ENCODE measurements around the gene UNC119B. TPM values are rescaled to one million over a fixed set of nuclear protein-coding genes. Genes with fewer than 3 reads are reported as not detected.

The UNC119B gene
- total RNA-seq, 1 experiment from 2014 or later: 50.4 TPM

GRCh38 chr12:120735181-120735580 is 24.9 kb downstream of the UNC119B start:
- ChIA-PET POLR2A (ENCODE audit: low non-redundant PET) (no interaction called here), CTCF (no interaction called here)
- no TSS peak for BruUV-seq (replicated peaks)
- no peaks in the 10 kb centered on the region for H3K36me3 ChIP-seq (ENCODE audit: insufficient read depth, low read length, poor library complexity, severe bottlenecking)
- no peaks in the 10 kb centered on the region for H3K9me3 ChIP-seq (ENCODE audit: low read depth, low read length, poor library complexity, severe bottlenecking)
- no peak overlapping the region for H3K4me3 ChIP-seq (ENCODE audit: low read depth, low read length, poor library complexity, severe bottlenecking)
- no peaks in the 10 kb centered on the region for H3K4me1 ChIP-seq (ENCODE audit: insufficient read depth, low read length, poor library complexity, severe bottlenecking)
- DNase-seq (ENCODE audit: low spot score): no peak
- H3K27me3 ChIP-seq (replicated peaks; ENCODE audit: insufficient read depth, low read depth, low read length, poor library complexity): no peaks in the 10 kb centered on the region
- intact Hi-C loops (cut with micrococcal nuclease; ENCODE audit: unreplicated experiment): no loop called here
- no peak overlapping the region for H3K27ac ChIP-seq (ENCODE audit: low read depth, low read length, poor library complexity, severe bottlenecking)
- TF ChIP-seq CTCF (conservative IDR thresholded peaks at IDR 0.05; ENCODE audit: low read depth, low read length) (no peak), EZH2 (IDR thresholded peaks at IDR 0.05; ENCODE audit: borderline replicate concordance, low read depth, low read length, poor library complexity, severe bottlenecking) (no peak)

- no peak overlapping the region for H3K4me3 ChIP-seq (ENCODE audit: low read depth, low read length, poor library complexity, severe bottlenecking)
- intact Hi-C loops (cut with micrococcal nuclease; ENCODE audit: unreplicated experiment): no loop called here
- CTCF ChIA-PET: no interaction called here
Observed at GRCh38 chr12:120736404-120737331, 26.4 kb downstream of the UNC119B start.

GRCh38 chr12:120737557-120738251 is 27.4 kb downstream of the UNC119B start:
- intact Hi-C loops (cut with micrococcal nuclease; ENCODE audit: unreplicated experiment): no loop called here

More at GRCh38 chr12:120736404-120737331, 26.4 kb downstream of the UNC119B start:
- Histone ChIP-seq H3K4me1 (ENCODE audit: insufficient read depth, low read length, poor library complexity, severe bottlenecking) (no peaks in the 10 kb centered on the region), H3K36me3 (ENCODE audit: insufficient read depth, low read length, poor library complexity, severe bottlenecking) (no peaks in the 10 kb centered on the region), H3K27ac (ENCODE audit: low read depth, low read length, poor library complexity, severe bottlenecking) (no peak overlapping the region), H3K9me3 (ENCODE audit: low read depth, low read length, poor library complexity, severe bottlenecking) (no peaks in the 10 kb centered on the region), H3K27me3 (replicated peaks; ENCODE audit: insufficient read depth, low read depth, low read length, poor library complexity) (no peaks in the 10 kb centered on the region)
- DNase-seq (ENCODE audit: low spot score): no peak
- TF ChIP-seq CTCF (conservative IDR thresholded peaks at IDR 0.05; ENCODE audit: low read depth, low read length) (no peak), EZH2 (IDR thresholded peaks at IDR 0.05; ENCODE audit: borderline replicate concordance, low read depth, low read length, poor library complexity, severe bottlenecking) (no peak)
- POLR2A ChIA-PET (ENCODE audit: low non-redundant PET): no interaction called here
- no TSS peak for BruUV-seq (replicated peaks)

More at GRCh38 chr12:120737557-120738251, 27.4 kb downstream of the UNC119B start:
- Histone ChIP-seq H3K36me3 (ENCODE audit: insufficient read depth, low read length, poor library complexity, severe bottlenecking) (no peaks in the 10 kb centered on the region), H3K4me1 (ENCODE audit: insufficient read depth, low read length, poor library complexity, severe bottlenecking) (no peaks in the 10 kb centered on the region), H3K9me3 (ENCODE audit: low read depth, low read length, poor library complexity, severe bottlenecking) (no peaks in the 10 kb centered on the region), H3K4me3 (ENCODE audit: low read depth, low read length, poor library complexity, severe bottlenecking) (no peak overlapping the region), H3K27ac (ENCODE audit: low read depth, low read length, poor library complexity, severe bottlenecking) (no peak overlapping the region), H3K27me3 (replicated peaks; ENCODE audit: insufficient read depth, low read depth, low read length, poor library complexity) (no peaks in the 10 kb centered on the region)
- TF ChIP-seq CTCF (conservative IDR thresholded peaks at IDR 0.05; ENCODE audit: low read depth, low read length) (peak; percentile 38), EZH2 (IDR thresholded peaks at IDR 0.05; ENCODE audit: borderline replicate concordance, low read depth, low read length, poor library complexity, severe bottlenecking) (no peak)
- BruUV-seq (replicated peaks): no TSS peak
- ChIA-PET CTCF (interaction anchor here (0.6 kb wide), 1 partner anchor 234 kb away, joined by 4 read pairs; no protein-coding TSS in a partner anchor), POLR2A (ENCODE audit: low non-redundant PET) (no interaction called here)
- peak; percentile 40 for DNase-seq (ENCODE audit: low spot score)

All from A673 (cell line).